Measurements from ENCODE around the gene NCOA1.

GRCh38 chr2:24632172-24632571, 141.1 kb downstream of the NCOA1 start:
- TF ChIP-seq CTCF (IDR thresholded peaks at IDR 0.05; ENCODE audit: low read depth, low read length, poor library complexity, severe bottlenecking): no peak
- no peak for TF ChIP-seq EZH2phosphoT487 (IDR thresholded peaks at IDR 0.05; ENCODE audit: borderline replicate concordance, low read length)
